HUES64 (cell line): ENCODE measurements around the gene RARS1.

Source experiments
- H3K27ac ChIP-seq: 2 replicates; pipeline ENCODE4 v1.7.0; 2013; ENCODE audit warnings: low read depth, low read length, inconsistent platforms
- H3K27me3 ChIP-seq: 2 replicates; pipeline ENCODE4 v1.6.1; 2013; ENCODE audit warnings: mild to moderate bottlenecking, low read length; ENCODE audit not compliant: insufficient read depth
- H3K36me3 ChIP-seq: 2 replicates; pipeline ENCODE4 v1.6.1; 2013; ENCODE audit warnings: mild to moderate bottlenecking, low read length; ENCODE audit not compliant: insufficient read depth
- H3K4me1 ChIP-seq: 2 replicates; pipeline ENCODE4 v1.6.1; 2013; ENCODE audit warnings: mild to moderate bottlenecking, low read length, moderate library complexity; ENCODE audit not compliant: insufficient read depth
- H3K4me3 ChIP-seq: 2 replicates; pipeline ENCODE4 v1.5.1; 2013; ENCODE audit warnings: mild to moderate bottlenecking, low read length, moderate library complexity
- H3K9ac ChIP-seq: 2 replicates; pipeline ENCODE4 v1.6.1; 2013; ENCODE audit warnings: mild to moderate bottlenecking, low read depth, low read length
- H3K9me3 ChIP-seq: 2 replicates; pipeline ENCODE4 v1.6.1; 2013; ENCODE audit warnings: low read depth, low read length; ENCODE audit not compliant: insufficient read depth
- WGBS: fragments of 150-250, 120-280 bp; methylation state at CpG from one replicate; pipeline ENCODE4 v1.1.7; 2013; ENCODE audit warnings: missing lambda C conversion rate; 5-methylcytosine and 5-hydroxymethylcytosine counted together

The RARS1 gene

DNA sequence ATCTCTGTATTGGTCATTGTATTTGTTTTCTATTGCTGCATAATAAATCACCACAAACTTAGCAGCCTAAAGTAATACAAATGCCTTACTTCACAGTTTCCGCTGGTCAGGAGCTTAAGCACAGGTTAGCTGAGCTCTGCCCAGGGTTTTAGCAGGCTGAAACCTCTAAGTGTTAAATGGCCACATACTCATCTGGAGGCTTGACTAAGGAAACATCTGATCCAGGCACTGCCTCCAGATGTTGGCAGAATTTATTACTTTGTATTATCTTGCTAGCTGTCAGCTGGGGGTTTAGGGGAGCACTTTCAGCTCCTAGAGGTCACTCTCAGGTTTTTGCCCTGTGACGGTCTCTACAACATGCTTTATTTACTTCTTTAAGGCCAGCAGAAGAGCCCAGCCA is 23.2 kb upstream of the RARS1 start:
- no peak overlapping the region for H3K9ac ChIP-seq
- no peaks in the 10 kb centered on the region for H3K9me3 ChIP-seq
- no peaks in the 10 kb centered on the region for H3K4me1 ChIP-seq
- H3K4me3 ChIP-seq = no peak overlapping the region
- 98% methylated on average over 2 of the region's 2 CpGs for WGBS
- no peak overlapping the region for H3K27ac ChIP-seq
- no peaks in the 10 kb centered on the region for H3K27me3 ChIP-seq
- H3K36me3 ChIP-seq = peaks cover 70% of the 10 kb centered on the region

DNA sequence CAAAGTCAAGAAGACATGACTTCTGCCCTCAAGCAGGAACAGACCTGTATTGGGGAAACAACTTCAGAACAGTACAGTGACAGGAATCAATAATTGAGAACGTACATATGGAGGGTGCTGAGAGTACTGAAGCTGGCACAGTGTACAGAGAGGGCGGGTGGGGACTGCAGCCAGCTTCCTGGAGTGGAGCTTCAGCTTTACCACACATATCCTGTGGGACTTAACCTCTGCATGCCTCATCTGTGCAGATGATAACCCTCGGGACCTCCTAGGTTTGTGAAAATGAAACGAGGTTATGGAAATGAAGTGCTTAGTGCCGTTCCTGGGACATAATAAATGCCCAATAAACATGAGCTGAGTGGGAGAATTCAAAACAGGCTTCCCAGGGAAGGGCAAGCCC is 22.1 kb upstream of the RARS1 start:
- 93% methylated on average over 5 of the region's 5 CpGs for WGBS
- no peaks in the 10 kb centered on the region for H3K27me3 ChIP-seq
- no peak overlapping the region for H3K4me3 ChIP-seq
- no peaks in the 10 kb centered on the region for H3K4me1 ChIP-seq
- peaks cover 74% of the 10 kb centered on the region for H3K36me3 ChIP-seq
- no peaks in the 10 kb centered on the region for H3K9me3 ChIP-seq
- no peak overlapping the region for H3K27ac ChIP-seq
- H3K9ac ChIP-seq = no peak overlapping the region

DNA sequence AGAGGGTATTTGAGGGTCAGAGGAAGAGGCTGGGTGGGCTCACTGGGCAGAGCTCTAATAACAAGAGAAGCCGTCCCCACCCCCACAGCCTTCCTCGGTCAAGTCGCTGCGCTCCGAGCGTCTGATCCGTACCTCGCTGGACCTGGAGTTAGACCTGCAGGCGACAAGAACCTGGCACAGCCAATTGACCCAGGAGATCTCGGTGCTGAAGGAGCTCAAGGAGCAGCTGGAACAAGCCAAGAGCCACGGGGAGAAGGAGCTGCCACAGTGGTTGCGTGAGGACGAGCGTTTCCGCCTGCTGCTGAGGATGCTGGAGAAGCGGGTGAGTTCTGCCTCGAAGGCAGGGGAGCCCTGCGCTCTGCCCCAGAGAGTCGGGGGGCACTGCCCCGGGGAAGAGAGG is 21.6 kb upstream of the RARS1 start:
- 94% methylated on average over 20 of the region's 20 CpGs for WGBS
- peaks cover 74% of the 10 kb centered on the region for H3K36me3 ChIP-seq
- no peak overlapping the region for H3K27ac ChIP-seq
- no peak overlapping the region for H3K9ac ChIP-seq
- H3K27me3 ChIP-seq = no peaks in the 10 kb centered on the region
- H3K9me3 ChIP-seq = no peaks in the 10 kb centered on the region
- no peaks in the 10 kb centered on the region for H3K4me1 ChIP-seq
- H3K4me3 ChIP-seq = no peak overlapping the region

DNA sequence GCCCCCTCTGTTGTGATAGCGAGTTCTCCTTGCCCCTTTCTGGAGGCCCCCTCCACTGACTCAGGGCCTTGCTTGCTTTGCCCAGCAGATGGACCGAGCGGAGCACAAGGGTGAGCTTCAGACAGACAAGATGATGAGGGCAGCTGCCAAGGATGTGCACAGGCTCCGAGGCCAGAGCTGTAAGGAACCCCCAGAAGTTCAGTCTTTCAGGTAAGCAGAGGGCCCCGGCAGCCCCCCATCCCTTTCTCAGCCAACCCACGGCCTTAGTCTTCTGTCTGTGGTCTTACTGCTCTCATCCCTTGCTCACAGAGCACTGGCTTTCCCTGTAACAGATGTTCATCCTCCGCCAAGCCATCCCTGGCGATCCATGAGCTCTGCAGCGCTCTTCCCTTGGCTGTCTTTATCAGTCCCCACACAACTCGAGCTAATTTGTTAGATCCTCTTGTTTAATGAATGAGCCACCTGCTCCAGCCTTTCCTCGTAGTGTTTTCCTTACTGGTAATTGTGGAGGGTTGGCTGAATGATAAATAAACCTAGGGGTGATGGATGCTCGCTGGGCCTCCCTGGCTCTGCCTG is 18.4 kb upstream of the RARS1 start:
- no peak overlapping the region for H3K4me3 ChIP-seq
- H3K9ac ChIP-seq = no peak overlapping the region
- no peaks in the 10 kb centered on the region for H3K27me3 ChIP-seq
- no peaks in the 10 kb centered on the region for H3K4me1 ChIP-seq
- H3K27ac ChIP-seq = no peak overlapping the region
- no peaks in the 10 kb centered on the region for H3K9me3 ChIP-seq
- H3K36me3 ChIP-seq = peaks cover 61% of the 10 kb centered on the region
- whole genome bisulfite sequencing = 92% methylated on average over 12 of the region's 12 CpGs

DNA sequence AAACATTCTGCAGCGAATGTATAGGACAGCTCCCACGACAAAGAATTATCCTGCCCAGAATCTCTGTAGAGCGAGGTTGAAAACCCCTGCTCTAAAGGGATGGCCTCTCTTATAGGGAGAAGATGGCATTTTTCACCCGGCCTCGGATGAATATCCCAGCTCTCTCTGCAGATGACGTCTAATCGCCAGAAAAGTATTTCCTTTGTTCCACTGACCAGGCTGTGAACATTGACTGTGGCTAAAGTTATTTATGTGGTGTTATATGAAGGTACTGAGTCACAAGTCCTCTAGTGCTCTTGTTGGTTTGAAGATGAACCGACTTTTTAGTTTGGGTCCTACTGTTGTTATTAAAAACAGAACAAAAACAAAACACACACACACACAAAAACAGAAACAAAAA is 17.4 kb upstream of the RARS1 start:
- H3K27ac ChIP-seq = no peak overlapping the region
- H3K9me3 ChIP-seq = no peaks in the 10 kb centered on the region
- no peaks in the 10 kb centered on the region for H3K4me1 ChIP-seq
- H3K36me3 ChIP-seq = peaks cover 58% of the 10 kb centered on the region
- H3K4me3 ChIP-seq = no peak overlapping the region
- WGBS = 97% methylated on average over 7 of the region's 8 CpGs
- no peak overlapping the region for H3K9ac ChIP-seq
- H3K27me3 ChIP-seq = no peaks in the 10 kb centered on the region

DNA sequence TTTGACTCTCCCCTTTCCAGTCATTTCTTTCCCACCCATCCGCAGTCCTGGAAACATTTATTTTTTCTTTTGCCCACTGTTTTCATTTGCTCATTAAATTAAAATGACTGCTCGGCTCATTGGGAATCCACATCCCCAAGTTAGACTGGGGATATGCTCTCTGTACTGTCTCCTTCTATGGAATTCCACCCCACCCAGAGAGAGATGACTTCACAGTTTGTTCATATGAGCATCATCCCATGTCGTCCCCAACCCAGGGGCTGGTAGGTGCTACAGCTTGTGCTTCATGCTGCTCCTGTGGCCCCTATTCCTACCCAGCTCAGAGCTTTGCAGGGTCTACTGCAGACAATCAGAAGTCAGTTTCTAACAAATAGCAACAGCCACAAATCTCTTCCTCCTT is 16.5 kb upstream of the RARS1 start:
- peaks cover 48% of the 10 kb centered on the region for H3K36me3 ChIP-seq
- 90% methylated on average over 3 of the region's 3 CpGs for WGBS
- H3K9ac ChIP-seq = no peak overlapping the region
- H3K4me1 ChIP-seq = no peaks in the 10 kb centered on the region
- H3K9me3 ChIP-seq = no peaks in the 10 kb centered on the region
- no peaks in the 10 kb centered on the region for H3K27me3 ChIP-seq
- no peak overlapping the region for H3K27ac ChIP-seq
- no peak overlapping the region for H3K4me3 ChIP-seq

DNA sequence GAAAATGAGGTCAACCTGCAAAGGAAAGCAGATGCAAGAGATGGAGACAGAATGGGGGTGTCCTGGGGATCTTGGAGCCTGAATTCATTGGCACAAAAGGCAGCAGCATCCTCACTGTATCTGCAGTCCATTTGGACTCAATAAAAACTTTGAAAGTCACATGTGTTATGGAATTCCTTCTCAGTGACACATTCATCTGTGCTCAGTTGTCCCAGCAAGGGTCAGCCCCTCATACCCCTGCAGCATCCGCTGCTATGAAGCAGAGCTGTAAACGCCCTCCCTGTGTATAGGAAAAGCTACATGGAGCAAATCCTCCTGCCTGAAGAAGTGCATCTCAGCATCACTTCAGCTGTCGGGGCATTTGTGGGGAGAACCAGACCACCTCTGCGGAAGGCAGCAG is 14.5 kb upstream of the RARS1 start:
- Histone ChIP-seq H3K9me3 (no peaks in the 10 kb centered on the region), H3K27ac (no peak overlapping the region), H3K27me3 (no peaks in the 10 kb centered on the region), H3K9ac (no peak overlapping the region), H3K4me3 (no peak overlapping the region), H3K4me1 (no peaks in the 10 kb centered on the region), H3K36me3 (peaks cover 30% of the 10 kb centered on the region)
- WGBS = 94% methylated on average over 4 of the region's 4 CpGs

DNA sequence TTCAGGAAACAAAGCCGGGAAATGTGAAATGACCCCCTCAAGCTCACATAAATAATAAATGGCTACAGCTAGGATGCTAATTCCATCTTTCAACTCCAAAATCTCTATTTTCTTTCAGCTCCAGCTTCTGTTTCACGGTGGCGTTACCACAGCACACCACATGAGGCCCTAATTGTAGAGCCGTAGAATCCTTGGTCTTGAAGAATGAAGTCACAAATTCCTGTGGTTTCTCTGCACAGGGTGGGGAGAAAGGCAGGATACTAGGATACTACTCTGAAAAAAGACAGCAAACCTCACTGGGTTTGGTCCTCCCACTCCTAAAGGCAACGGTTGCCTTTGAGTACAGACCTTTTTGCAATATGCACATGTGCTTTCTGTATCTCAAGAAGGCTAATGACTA is 13.9 kb upstream of the RARS1 start:
- no peak overlapping the region for H3K9ac ChIP-seq

DNA sequence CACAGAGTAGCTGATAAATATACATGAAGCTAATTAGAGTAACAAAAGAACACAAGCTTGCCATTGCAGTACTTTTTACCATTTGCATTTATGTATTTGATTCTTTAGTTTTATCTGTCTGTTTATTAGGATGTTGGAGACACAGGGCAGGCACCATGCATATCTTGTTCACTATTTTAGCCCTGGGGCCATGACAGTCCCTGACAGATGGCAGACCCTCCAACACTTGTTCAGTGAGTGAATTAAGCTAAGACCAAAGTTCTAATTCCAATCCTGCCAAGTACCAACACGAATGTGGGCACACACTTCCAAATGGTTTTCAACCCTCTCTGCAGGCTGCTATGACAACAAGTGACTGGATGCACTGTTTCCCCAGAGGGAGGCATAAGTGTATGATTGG is 12.0 kb upstream of the RARS1 start:
- Histone ChIP-seq H3K36me3 (peaks cover 8% of the 10 kb centered on the region), H3K27me3 (no peaks in the 10 kb centered on the region), H3K27ac (no peak overlapping the region), H3K9ac (no peak overlapping the region), H3K4me3 (no peak overlapping the region), H3K9me3 (no peaks in the 10 kb centered on the region), H3K4me1 (no peaks in the 10 kb centered on the region)
- 84% methylated on average over 1 of the region's 1 CpG for WGBS

More for the DNA sequence above, 13.9 kb upstream of the RARS1 start:
- Histone ChIP-seq H3K4me1 (no peaks in the 10 kb centered on the region), H3K27ac (no peak overlapping the region), H3K4me3 (no peak overlapping the region), H3K9me3 (no peaks in the 10 kb centered on the region), H3K27me3 (no peaks in the 10 kb centered on the region), H3K36me3 (peaks cover 28% of the 10 kb centered on the region)
- 84% methylated on average over 5 of the region's 5 CpGs for WGBS

DNA sequence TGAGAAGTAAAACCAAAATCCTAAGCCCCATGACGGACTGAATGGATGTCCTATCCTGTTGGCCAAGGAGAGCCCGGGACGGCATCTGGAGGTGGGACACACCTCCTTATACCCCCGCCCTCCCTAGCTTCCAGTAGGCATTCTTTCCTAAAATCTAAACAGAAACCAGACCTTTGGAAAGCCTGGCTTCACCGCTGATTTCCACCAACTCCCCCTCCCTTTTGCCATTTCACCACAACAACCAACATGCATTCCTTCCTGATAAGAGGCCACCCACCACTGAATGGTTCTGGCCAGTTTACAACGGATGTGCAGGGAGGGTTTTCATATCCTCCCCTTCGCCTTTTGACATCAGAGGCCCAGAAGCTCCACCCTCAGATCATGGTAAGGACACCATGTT is 9.2 kb upstream of the RARS1 start:
- Histone ChIP-seq H3K27ac (no peak overlapping the region), H3K4me1 (no peaks in the 10 kb centered on the region), H3K36me3 (no peaks in the 10 kb centered on the region), H3K27me3 (no peaks in the 10 kb centered on the region), H3K9me3 (no peaks in the 10 kb centered on the region), H3K9ac (no peak overlapping the region), H3K4me3 (no peak overlapping the region)
- 75% methylated on average over 7 of the region's 7 CpGs for WGBS

DNA sequence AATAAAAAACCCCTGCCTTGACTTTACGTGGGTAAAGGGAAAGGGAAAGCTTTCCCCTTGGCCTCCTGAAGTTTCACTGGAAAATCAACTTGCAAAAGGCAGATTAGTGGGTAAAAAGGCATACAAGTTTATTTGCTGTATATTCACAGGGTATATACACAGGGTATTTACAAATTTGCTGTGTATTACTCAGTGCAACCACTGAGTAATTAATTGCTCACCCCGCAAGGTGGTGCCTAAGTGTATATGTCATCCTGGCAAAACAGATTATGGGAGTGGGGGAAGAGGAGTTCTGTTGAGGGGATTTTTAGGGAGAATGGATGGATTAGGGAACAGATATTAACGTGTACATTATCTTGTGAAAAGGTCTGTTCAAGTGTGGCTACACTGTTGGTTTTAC is 7.1 kb upstream of the RARS1 start:
- H3K27me3 ChIP-seq = no peaks in the 10 kb centered on the region; the same call in 1 of the 2 replicates
- no peaks in the 10 kb centered on the region for H3K4me1 ChIP-seq
- H3K27ac ChIP-seq = no peak overlapping the region
- no peak overlapping the region for H3K9ac ChIP-seq
- H3K4me3 ChIP-seq = no peak overlapping the region
- no peaks in the 10 kb centered on the region for H3K36me3 ChIP-seq
- WGBS = 84% methylated on average over 3 of the region's 3 CpGs
- H3K9me3 ChIP-seq = no peaks in the 10 kb centered on the region

DNA sequence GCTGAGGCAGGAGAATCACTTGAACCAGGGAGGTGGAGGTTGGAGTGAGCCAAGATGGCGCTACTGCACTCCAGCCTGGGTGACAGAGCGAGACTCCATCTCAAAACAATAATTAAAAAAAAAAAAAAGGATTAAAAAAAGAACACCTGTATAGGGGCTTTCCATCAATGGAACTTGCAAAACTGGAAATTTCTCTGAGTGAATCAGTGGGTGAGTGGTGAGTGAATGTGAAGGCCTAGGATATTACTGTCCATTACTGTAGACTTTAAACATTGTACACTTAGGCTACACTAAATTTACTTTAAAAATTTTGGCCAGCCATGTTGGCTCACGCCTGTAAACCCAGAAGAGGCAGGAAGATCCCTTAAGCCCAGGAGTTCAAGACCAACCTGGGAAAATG is 5.7 kb upstream of the RARS1 start:
- no peak overlapping the region for H3K4me3 ChIP-seq
- no peak overlapping the region for H3K9ac ChIP-seq
- WGBS = 87% methylated on average over 1 of the region's 3 CpGs
- H3K27me3 ChIP-seq = no peaks in the 10 kb centered on the region; the same call in 1 of the 2 replicates
- H3K9me3 ChIP-seq = no peaks in the 10 kb centered on the region
- H3K36me3 ChIP-seq = no peaks in the 10 kb centered on the region
- H3K4me1 ChIP-seq = no peaks in the 10 kb centered on the region
- H3K27ac ChIP-seq = no peak overlapping the region
